ENCODE measurements around the gene PEBP1.
A peak's percentile ranks its signal among the peaks of the same experiment; 100 is the strongest.
"Not testable (repeated sequence)": the region's sequence is repeated elsewhere in the genome, so short reads cannot be mapped to it uniquely, and the experiment has no call there.

Gene PEBP1

DNA sequence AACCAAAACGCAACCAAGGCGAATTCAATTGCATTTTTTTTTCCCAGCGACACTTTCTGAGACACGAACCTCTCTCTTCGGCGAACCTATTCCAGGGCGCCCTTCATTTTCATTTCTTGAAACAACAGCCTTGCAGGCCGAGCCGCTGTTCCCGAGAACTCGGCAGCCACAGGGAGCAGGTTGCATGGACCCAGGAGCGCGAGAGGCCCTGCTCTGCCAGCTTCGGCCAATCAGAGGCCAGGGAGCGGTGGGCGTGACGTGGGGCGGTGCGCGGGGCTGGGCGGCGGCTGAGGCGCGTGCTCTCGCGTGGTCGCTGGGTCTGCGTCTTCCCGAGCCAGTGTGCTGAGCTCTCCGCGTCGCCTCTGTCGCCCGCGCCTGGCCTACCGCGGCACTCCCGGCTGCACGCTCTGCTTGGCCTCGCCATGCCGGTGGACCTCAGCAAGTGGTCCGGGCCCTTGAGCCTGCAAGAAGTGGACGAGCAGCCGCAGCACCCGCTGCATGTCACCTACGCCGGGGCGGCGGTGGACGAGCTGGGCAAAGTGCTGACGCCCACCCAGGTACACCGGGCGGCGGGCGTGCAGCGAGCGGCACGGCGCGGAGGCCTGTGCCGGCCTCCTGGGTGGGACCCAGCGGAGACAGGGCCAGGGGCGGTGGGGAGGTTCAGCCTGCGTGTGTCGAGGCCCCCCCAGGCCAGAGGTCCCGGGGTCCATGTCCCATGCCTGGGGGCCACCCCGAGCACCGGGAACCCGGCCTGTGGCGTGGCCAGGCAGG is at the start of gene PEBP1:
TSS of gene PEBP1 (plus strand) at position 337 of the 771 bp plus-strand sequence. CDS start at position 423, 86 bp downstream.
- DNase-seq: peak; percentile 91

DNA sequence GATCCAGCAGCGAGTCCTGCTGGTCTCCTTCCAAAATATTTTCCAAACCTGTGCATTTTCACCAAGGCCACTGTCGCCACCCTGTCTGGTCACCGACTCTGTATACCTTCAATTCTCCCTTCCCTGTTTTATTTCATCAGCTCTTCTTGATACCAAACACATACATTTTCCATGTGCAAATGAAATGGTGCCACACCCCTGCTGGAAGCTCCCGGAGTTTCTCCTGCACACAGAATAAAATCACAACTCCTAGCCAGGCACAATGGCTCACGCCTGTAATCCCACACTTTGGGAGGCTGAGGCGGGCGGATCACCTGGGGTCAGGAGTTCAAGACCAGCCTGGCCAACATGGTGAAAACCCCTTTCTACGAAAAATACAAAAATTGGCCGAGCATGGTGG is 46.1 kb upstream of the PEBP1 start:
- DNase-seq: no peak

DNA sequence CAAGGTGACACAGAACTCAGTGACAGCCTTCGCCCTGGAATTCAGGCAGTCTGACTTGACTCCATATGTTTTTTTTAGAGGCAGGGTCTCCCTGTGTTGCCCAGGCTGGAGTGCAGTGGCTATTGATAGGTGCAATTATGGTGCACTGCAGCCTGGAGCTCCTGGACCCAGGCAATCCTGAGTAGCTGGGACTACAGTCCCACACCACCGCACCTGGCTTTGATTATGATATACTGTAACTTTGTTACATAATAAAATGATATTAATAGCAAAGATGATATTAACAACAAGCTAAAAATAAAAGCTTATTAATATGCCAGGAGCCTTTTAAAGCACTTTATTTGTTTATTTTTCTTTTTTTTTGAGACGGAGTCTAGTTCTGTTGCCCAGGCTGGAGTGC is 41.9 kb upstream of the PEBP1 start:
- DNase-seq: no peak

DNA sequence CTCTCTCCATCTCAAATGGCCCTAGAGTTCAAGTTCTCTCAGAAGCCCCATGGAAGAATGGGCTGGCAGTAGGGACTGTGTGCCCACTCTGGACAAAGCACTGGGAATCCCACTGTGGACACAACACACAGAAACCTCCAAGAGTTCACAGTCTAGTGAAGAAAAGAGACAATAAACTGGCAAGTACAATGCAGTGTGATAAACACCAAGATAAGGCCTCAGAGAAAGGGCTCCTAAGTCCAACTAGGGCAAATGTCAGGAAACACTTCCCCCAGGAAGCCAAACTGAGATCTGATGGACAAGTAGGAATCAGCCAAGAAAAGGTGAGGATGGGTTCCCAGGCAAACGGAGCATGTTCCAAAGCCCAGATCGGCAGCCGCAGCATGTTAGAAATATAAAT is 37.5 kb upstream of the PEBP1 start:
- DNase-seq: no peak

DNA sequence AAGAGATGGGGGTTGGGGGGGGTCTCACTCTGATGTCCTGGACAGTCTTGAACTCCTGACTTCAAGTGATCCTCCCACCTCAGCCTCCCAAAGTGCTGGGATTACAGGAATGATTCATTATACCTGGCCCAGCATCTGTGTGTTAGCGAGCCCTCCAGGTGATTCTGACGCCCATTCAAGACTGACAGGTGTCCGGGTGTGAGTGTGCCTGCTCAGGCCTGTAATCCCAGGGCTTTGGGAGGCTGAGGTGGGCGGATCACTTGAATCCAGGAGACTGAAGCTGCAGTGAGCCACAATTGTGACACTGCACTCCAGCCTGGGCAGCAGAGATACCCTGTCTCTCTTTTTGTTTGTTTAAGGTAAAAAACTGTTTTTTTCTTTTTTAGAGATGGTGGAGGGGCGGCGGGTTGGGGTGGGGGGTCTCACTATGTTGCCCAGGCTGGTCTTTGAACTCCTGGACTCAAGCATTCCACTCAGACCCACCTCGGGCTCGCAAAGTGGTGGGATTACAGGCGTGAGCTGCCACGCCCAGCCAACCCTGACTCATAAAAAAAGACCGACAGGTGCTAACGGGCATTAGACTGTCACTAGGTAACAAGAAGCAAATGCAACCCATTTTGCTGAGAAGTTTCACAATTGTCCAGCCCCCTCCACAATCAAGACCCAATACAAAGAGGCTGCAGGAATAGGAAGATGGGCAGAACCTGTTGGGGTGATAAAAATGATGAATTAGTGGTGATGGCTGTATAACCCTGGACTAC is 36.8 kb upstream of the PEBP1 start:
- peak; percentile 18 for DNase-seq

DNA sequence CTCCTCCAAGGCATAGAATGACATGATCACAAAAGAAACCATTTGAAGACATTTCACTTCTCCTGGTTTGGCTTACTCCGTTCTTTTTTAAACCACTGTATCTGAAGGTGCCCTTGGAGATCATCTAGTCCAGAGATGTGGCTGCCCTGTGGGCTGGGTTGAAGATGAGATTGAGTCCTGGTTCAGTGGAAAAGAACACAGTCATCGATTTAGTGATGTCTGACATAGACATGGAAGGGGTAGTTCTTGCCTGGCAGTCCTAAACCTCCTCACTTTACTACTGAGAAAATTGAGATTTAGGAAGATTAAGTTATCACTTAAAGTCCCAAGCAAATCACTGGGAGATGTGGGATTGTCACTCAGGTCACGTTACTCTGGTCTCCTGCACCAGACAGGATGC is 34.9 kb upstream of the PEBP1 start:
- no peak for DNase-seq

DNA sequence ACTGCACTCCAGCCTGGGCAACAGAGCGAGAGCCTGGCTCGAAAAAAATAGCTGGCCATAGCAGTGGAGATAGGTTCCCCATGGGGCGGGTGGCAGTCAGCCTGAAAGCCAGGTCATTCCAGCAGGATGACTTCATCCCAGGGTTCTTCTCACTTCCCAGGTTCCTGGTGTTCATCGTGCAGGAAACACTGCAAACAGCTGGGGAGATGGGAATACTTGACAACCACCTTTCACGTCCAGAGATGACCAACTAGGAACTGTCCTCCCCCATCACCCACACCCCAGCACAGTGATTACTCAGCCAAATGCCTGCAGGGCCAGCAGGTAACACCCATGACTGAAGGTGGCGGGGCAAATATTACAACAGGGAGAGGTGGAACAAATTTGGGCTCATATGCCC is 33.9 kb upstream of the PEBP1 start:
- DNase-seq: no peak

DNA sequence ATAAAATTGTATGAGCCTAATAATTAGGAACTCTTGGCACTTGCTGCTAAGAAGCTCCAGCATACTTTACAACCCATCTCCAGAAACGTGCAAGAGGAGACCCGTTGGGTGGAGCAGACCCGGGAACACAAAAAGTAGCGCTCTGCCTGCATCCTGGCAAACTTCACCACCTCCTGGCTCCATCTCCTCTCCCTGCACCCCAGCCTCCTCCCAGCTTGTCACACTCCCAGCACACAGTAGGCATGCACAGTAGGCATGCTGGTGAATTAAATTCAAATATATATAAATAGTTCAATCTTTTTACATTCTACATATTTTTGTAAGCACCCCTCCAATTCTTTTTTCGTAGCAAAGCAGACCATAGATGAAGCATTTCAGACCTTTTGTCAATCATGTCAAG is 33.3 kb upstream of the PEBP1 start:
- DNase-seq: no peak

DNA sequence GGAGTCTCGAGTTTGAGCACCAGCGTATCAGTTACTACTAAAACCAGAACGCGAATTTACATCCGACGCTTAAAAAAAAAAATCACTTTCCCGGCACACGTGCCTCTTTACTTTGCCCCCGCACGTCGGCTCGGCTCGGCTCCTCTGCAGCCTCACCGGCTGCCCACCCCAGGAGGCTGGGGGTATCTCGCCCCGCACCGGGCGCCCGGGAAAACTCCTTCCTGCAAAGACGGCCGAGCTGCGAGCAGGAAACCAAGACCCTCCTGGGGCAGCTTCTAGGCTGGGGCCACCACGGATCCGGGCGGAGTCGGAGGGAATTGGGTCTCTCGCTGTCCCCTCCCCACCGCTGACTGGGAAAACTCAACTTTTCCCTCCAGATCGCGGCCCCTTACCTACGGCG is 32.7 kb upstream of the PEBP1 start:
- DNase-seq: peak; percentile 14

DNA sequence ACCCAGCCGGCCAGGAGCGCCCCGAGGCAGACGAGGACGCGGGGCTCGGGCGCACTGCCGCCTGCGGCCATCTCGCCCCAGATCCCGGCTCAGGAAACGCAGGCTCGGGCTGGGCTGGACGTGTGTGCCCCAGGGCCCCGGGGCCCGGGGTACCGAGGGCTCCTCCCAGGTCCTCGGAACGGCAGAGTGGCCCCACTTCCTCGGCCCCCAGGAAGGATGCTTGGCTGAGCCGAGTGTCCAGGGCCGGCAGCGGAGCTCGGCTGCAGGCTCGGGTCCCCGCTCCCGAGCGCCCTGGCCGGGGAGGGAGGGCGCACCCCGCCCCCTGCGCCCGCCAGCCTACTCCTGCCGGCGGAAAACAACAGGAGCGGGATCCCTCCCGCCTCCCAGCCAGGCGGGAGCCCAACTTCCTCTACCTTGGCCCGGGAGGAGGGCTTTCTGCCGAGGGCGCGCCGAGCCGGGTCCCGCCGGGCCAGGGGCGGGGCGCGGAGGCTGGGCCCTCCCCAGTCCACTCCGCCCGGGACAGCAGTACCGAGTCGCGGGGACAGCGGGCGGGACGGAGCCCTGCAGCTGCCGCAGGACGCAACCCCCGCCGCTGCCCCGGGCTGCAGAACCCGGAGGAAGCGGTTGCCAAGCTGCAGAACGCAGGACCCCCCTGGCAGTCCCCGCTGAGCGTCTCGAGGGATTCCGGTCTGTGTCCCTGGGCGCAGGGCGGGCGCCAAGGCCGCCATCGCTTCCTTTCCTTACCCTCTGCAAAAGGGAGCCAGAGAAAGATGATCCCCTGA is 32.1 kb upstream of the PEBP1 start, which contains the start of gene VSIG10:
TSS of gene VSIG10 (minus strand) at position 411 of the 782 bp plus-strand sequence. CDS start at position 71, 340 bp downstream.
- peak; percentile 89 for DNase-seq

DNA sequence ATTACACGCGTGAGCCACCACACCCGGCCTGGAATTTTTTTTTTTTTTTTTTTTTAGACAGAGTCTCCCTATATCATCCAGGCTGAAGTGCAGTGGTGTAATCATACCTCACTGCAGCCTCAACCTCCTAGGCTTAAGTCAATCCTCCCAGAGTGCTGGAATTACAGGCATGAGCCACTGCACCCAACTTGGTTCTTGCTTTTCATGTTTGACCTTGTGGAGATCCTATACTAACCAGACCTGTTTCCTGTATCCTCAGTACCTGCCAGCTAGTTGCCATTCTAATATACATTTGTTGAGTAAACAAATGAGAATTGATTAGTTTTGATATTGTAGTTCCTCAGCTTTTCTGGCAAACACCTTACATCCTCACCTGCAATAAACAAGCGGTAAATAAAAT is 28.9 kb upstream of the PEBP1 start:
- DNase-seq: no peak

DNA sequence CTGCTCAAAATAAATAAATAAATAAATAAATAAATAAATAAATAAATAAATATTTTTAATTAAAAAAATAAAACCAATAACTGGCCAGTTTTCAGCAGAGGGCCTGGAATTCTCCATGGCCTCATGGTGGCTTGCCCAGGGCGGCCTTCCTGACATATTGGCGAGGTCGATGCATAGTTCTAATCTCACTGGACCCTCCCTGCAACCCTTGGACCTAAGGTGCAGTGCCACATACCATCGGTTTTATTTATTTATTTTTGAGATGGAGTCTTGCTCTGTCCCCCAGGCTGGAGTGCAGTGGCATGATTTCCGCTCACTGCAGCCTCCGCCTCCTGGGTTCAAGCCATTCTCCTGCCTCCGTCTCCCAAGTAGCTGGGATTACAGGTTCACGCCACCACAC is 28.2 kb upstream of the PEBP1 start:
- DNase-seq: no peak

DNA sequence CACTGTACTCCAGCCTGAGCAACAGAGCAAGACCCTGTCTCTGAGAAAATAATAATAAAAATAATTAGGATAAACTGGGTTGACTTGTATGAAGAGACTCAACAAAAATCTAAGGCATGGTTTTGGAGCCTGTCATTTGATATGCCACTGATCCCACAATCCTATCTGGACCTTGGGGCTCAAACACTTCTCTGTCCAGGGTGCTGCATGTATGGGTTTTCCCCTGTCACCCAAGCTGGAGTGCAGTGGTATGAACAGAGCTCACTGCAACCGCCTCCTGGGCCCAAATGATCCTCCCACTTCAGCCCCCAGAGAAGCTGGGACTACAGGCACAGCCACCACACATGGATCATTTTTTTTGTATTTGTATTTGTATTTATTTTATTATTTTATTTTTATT is 26.8 kb upstream of the PEBP1 start:
- no peak for DNase-seq

DNA sequence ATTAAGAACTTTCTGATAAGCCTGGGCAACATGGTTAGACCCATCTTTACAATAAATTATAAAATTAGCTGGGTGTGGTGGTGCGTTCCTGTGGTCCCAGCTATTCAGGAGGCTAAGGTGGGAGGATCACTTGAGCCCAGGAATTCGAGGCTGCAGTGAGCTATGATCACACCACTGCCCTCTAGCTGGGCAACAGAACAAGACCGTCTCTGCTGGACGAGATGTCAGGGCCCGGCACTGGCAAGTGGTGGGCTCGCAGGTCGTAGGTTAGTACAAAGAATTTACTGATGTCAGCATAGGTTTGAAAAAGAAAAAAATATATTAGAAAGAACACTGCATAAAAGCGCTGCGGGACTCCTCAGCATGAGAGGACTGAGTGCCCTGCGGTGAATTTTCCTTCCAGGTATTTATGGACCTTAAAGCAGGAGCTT is 16.5 kb upstream of the PEBP1 start:
- DNase-seq: no peak

DNA sequence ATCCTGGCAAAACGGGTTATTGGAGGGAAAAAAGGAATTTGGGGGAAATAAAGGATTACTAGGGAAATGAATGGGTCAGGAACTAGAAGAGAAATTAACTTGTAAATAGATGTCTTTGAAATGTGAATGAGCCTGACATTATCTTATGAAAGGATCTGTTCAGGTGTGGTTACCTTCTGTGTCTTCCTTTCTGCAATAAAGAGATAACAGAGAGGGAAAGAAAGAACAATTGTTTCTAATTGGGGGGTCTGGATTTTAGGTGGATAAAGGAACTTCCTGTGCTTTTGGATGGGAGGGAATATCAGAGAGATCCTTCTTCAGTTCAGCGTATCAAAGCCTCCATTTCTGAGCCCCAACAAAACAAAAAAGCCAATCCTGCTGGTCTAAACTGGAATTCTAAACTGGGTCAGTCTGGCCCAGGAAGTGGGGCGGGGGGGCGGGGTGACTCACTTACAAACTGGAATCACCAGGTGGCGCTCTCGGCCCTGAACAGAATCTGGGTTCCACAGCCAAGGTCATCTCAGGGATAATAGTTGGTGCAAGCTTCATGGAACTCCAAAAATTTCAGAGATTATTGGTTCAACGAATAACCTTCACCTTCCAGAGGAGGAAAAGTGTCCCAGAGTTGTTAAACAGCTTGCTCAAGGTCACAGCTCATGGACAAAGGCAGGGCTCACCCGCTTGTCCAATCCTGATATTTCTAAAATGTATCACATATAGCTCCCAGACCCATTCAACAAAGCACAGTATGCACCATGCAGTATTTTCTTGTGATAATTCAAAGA is 15.2 kb upstream of the PEBP1 start:
- peak; percentile 60 for DNase-seq

DNA sequence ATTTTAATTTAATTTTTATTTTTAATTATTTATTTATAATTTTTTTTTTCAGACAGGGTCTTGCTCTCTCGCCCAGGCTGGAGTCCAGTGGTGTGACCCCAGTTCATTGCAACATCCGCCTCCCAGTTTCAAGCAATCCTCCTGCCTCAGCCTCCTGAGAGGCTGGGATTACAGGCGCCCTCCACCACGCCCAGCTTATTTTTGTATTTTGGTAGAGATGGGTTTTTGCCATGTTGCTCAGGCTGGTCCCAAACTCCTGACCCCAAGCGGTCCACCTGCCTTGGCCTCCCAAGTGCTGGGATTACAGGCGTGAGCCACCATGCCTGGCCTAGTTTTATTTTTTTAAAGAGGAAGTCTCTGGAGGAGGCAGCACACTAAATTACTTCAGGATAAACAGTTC is 13.7 kb upstream of the PEBP1 start:
- DNase-seq: no peak

DNA sequence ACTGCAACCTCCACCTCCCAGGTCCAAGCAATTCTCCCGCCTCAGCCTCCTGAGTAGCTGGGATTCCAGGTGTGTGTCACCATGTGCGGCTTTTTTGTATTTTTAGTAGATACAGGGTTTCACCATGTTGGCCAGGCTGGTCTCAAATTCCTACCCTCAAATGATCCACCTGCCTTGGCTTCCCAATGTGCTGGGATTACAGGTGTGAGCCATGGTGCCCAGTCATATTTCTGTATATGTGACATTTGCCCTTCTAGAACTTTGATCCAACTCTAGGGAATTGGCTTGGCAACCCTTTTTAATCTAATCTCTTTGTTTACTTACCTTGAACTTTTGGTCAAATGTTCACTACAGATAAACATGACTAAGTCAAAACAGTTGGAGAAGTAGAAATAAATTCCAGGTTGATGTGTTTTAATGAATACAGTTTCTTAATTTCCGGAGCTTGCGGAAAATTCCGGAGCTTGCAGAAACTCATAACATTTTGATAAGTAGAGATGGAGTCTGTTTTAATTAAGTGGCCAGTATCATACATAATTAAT is 11.5 kb upstream of the PEBP1 start:
- no peak for DNase-seq

DNA sequence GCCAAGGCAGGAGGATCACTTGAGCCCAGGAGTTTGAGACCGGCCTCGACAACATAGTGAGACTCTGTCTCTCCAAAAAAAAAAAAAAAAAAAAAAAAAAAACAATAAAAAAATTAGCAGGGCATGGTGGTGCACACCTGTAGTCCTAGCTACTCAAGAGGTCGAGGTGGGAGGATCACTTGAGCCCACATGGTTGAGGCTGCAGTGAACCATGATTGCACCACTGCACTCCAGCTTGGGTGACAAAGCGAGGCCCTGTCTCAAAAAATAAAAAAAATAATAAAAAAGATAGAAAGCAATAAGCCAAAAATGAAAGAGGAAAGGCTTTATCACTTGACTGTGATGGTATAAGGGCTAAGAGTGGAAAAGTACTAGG is 10.2 kb upstream of the PEBP1 start:
- DNase-seq: no peak

DNA sequence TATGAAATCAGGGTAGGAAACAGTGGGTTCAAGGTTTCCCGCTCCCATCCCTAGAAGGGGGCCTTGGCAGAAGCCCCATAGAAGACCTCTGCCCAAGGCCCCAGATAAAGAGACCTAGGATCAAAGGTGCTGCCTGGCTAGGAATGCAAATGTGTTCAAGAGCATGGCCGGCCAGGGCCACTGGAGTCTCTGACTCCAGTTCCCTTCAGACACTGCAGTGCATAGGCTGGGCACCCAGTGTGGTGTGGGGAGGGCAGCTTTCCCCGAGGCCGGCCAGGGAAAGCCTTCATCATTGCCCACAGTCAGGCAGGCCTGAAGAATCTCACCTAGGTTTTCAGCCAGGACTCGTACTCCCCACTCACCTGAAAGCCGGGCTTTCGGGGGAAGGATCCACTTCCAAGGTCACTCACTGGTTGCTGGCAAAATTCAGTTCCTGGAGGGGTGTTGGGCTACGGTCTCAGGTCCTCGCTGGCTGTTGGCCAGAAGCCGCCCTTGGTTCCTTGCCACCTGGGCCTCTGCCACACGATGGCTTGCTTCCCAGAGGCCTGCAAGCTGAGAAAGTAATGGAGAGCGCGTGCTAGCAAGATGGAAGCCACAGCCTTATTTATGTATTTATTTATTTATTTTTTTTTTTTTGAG is 9.7 kb upstream of the PEBP1 start:
- no peak for DNase-seq

DNA sequence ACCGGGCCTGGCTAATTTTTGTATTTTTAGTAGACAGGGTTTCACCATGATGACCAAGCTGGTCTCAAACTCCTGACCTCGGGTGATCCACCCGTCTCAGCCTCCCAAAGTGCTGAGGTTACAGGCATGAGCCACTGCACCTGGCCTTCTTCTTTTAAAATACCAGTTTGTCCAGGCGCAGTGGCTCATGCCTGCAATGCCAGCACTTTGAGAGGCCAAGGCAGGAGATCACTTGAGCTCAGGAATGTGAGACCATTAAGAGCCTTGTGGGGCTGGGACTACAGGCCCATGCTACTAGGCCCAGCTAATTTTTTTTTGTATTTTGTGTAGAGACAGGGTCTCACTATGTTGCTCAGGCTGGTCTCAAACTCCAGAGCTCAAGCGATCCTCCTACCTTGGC is 8.1 kb upstream of the PEBP1 start:
- no peak for DNase-seq

DNA sequence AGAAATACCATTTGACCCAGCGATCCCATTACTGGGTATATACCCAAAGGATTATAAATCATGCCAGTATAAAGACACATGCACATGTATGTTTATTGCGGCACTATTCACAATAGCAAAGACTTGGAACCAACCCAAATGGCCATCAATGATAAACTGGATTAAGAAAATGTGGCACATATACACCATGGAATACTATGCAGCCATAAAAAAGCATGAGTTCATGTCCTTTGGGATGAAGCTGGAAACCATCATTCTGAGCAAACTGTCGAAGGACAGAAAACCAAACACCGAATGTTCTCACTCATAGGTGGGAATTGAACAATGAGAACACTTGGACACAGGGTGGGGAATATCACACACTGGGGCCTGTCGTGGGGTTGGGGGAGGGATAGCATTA is 6.5 kb upstream of the PEBP1 start:
- not testable (repeated sequence) for DNase-seq

DNA sequence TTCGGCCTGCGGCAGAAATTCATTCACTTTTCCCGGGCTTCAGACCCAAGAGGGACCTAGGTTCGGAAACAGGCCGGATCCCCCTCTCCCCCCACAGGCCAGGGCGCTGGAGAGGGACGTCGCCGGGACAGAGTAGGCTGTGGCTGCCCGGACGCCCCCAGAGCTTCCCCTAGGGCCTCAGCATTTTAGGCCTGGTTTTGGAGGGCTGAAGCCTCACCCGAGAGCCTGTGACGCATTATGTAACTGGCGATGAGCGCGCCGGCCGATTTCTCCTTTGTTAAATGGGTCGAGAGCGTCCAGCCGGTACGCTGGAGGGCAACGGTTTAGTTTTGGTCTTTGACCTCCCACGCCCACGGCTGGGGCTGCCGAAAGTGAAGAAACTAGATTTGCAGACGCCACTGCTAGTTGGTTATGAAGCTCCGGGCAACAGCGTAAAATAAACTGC is 657 bp downstream of the PEBP1 start:
- DNase-seq: peak; percentile 17

All from NCI-H510A (cell line).